ENCODE measurements around the gene ARPC5L.

- TF ChIP-seq CTCF (IDR thresholded peaks at IDR 0.05; ENCODE audit: poor library complexity): no peak
- TF ChIP-seq EZH2 (IDR thresholded peaks at IDR 0.05; ENCODE audit: borderline replicate concordance): no peak
- no peak for TF ChIP-seq EZH2phosphoT487 (IDR thresholded peaks at IDR 0.05; ENCODE audit: low read depth, severe bottlenecking, unreplicated experiment)
Measured at GRCh38 chr9:124857533-124858162, 4.3 kb upstream of the ARPC5L start.
